DND-41 (cell line): ENCODE results near the gene GNB2.

ENCODE experiments used
- ATAC-seq: fragments of 200-7000 bp; cut with Tn5 transposase; 3 replicates; pipeline ENCODE4 v1.9.1; 2021; ENCODE audit warnings: low read depth; ENCODE audit not compliant: insufficient read depth
- DNase-seq: peaks from one replicate; pipeline ENCODE4 v3.0.0-alpha.2; 2020
- H2AFZ ChIP-seq: 2 replicates; pipeline ENCODE4 v1.6.0; 2012; ENCODE audit warnings: low read depth, low read length
- H3K27ac ChIP-seq: 2 replicates; pipeline ENCODE4 v1.5.1; 2012; ENCODE audit warnings: low read length, inconsistent platforms
- H3K27me3 ChIP-seq: fragments of 200-600 bp; sonication (generic); 2 replicates; pipeline ENCODE4 v1.6.0; 2012; ENCODE audit warnings: low read length, mild to moderate bottlenecking, inconsistent platforms; ENCODE audit not compliant: insufficient read depth, poor library complexity
- H3K36me3 ChIP-seq: 2 replicates; pipeline ENCODE4 v1.5.1; 2012; ENCODE audit warnings: low read length, inconsistent platforms; ENCODE audit not compliant: insufficient read depth
- H3K4me1 ChIP-seq: 2 replicates; pipeline ENCODE4 v1.5.1; 2012; ENCODE audit warnings: mild to moderate bottlenecking, low read length; ENCODE audit not compliant: insufficient read depth
- H3K4me2 ChIP-seq: 2 replicates; pipeline ENCODE4 v1.6.0; 2012; ENCODE audit warnings: mild to moderate bottlenecking, moderate library complexity, low read length, inconsistent platforms; ENCODE audit not compliant: insufficient read depth
- H3K4me3 ChIP-seq, 2 experiments: fragments of 200-600 bp in 1 of 2; shearing (Covaris generic) in 1 of 2; 2 replicates each; pipeline ENCODE4 v1.5.1; 2012 to 2016; ENCODE audit warnings: inconsistent platforms in 2 of 2, low read length in 2 of 2, mild to moderate bottlenecking in 2 of 2, low read depth in 1 of 2, moderate library complexity in 1 of 2
- H3K79me2 ChIP-seq: 2 replicates; pipeline ENCODE4 v1.6.0; 2012; ENCODE audit warnings: low read length, inconsistent platforms; ENCODE audit not compliant: insufficient read depth
- H3K9ac ChIP-seq: 2 replicates; pipeline ENCODE4 v1.6.0; 2012; ENCODE audit warnings: low read depth, mild to moderate bottlenecking, inconsistent platforms, low read length, moderate library complexity
- H3K9me3 ChIP-seq: 2 replicates; pipeline ENCODE4 v1.5.1; 2012; ENCODE audit warnings: low read length, moderate library complexity, mild to moderate bottlenecking, inconsistent platforms; ENCODE audit not compliant: insufficient read depth, severe bottlenecking
- H4K20me1 ChIP-seq: 2 replicates; pipeline ENCODE4 v1.6.0; 2012; ENCODE audit warnings: low read length; ENCODE audit not compliant: insufficient read depth
- CTCF ChIP-seq: IDR thresholded peaks from 2 replicates; pipeline ENCODE4 v1.5.1; 2012; ENCODE audit warnings: borderline replicate concordance, low read length, moderate library complexity, mild to moderate bottlenecking; ENCODE audit not compliant: poor library complexity, severe bottlenecking; ENCODE audit errors: extremely low read depth
- EZH2 ChIP-seq: IDR thresholded peaks from 3 replicates; pipeline ENCODE4 v1.6.1; 2012; ENCODE audit warnings: borderline replicate concordance, low read depth, mild to moderate bottlenecking, moderate library complexity, low read length, inconsistent platforms; ENCODE audit not compliant: severe bottlenecking

The GNB2 gene

GRCh38 chr7:100689230-100690135 is 15.9 kb downstream of the GNB2 start:
- Histone ChIP-seq H3K9me3 (no peaks in the 10 kb centered on the region), H3K4me3 (no peak overlapping the region), H2AFZ (no peak overlapping the region), H3K27ac (no peak overlapping the region), H3K36me3 (peaks cover 76% of the 10 kb centered on the region), H4K20me1 (peaks cover 84% of the 10 kb centered on the region), H3K79me2 (peaks cover 62% of the 10 kb centered on the region), H3K4me1 (peaks cover 37% of the 10 kb centered on the region), H3K9ac (no peak overlapping the region), H3K27me3 (no peaks in the 10 kb centered on the region), H3K4me2 (no peak overlapping the region)
- TF ChIP-seq CTCF (no peak), EZH2 (no peak)
- DNase-seq (no peak), ATAC-seq (no peak)

GRCh38 chr7:100691676-100692577 is 18.4 kb downstream of the GNB2 start:
- H3K79me2 ChIP-seq = peaks cover 62% of the 10 kb centered on the region
- peak overlapping the region; percentile 86 for H3K4me2 ChIP-seq
- peak; percentile 85 for DNase-seq
- H2AFZ ChIP-seq = no peak overlapping the region
- no peaks in the 10 kb centered on the region for H3K27me3 ChIP-seq
- TF ChIP-seq EZH2 = no peak
- TF ChIP-seq CTCF = peak; percentile 97
- H4K20me1 ChIP-seq = peaks cover 62% of the 10 kb centered on the region
- ATAC-seq = peak; percentile 91
- H3K4me1 ChIP-seq = peaks cover 42% of the 10 kb centered on the region
- H3K4me3 ChIP-seq = peak overlapping the region; percentile 93 to 99; a peak in 3 of 4 replicates
- peak overlapping the region; percentile 72; the same call in 1 of the 2 replicates for H3K27ac ChIP-seq
- no peaks in the 10 kb centered on the region for H3K9me3 ChIP-seq
- peaks cover 52% of the 10 kb centered on the region for H3K36me3 ChIP-seq
- H3K9ac ChIP-seq = peak overlapping the region; percentile 84

GRCh38 chr7:100692578-100692961 is 19.0 kb downstream of the GNB2 start:
- TF ChIP-seq CTCF (no peak), EZH2 (no peak)
- Histone ChIP-seq H3K27me3 (no peaks in the 10 kb centered on the region), H3K4me3 (peak overlapping the region; percentile 93 to 99), H3K9ac (peak overlapping the region; percentile 84), H2AFZ (no peak overlapping the region), H4K20me1 (peaks cover 56% of the 10 kb centered on the region), H3K36me3 (peaks cover 45% of the 10 kb centered on the region), H3K4me2 (peak overlapping the region; percentile 86), H3K79me2 (peaks cover 62% of the 10 kb centered on the region), H3K4me1 (peaks cover 42% of the 10 kb centered on the region), H3K27ac (peak overlapping the region; percentile 72; the same call in 1 of the 2 replicates), H3K9me3 (no peaks in the 10 kb centered on the region)
- DNase-seq (no peak), ATAC-seq (no peak)
